ENCODE measurements around the gene CHST15.

Gene CHST15

GRCh38 chr10:124008681-124009080 is 84.7 kb downstream of the CHST15 start:
- no peak for DNase-seq

- no peak for DNase-seq
Measured at GRCh38 chr10:124008187-124008586, 85.2 kb downstream of the CHST15 start.

- no peak for DNase-seq
Measured at GRCh38 chr10:124007773-124008145, 85.6 kb downstream of the CHST15 start.

GRCh38 chr10:124007102-124007772 is 86.2 kb downstream of the CHST15 start:
- DNase-seq: no peak

GRCh38 chr10:124006526-124006925 is 86.9 kb downstream of the CHST15 start:
- DNase-seq: no peak

GRCh38 chr10:124005991-124006392 is 87.4 kb downstream of the CHST15 start:
- no peak for DNase-seq

GRCh38 chr10:124005091-124005490 is 88.3 kb downstream of the CHST15 start:
- DNase-seq: no peak

- DNase-seq: no peak
Measured at GRCh38 chr10:124004663-124005004, 88.8 kb downstream of the CHST15 start.

- no peak for DNase-seq
Measured at GRCh38 chr10:124003871-124004662, 89.3 kb downstream of the CHST15 start.

- no peak for DNase-seq
Measured at GRCh38 chr10:124003481-124003870, 89.9 kb downstream of the CHST15 start.

- DNase-seq: no peak
Measured at GRCh38 chr10:124003070-124003419, 90.4 kb downstream of the CHST15 start.

GRCh38 chr10:124002391-124003069 is 90.9 kb downstream of the CHST15 start:
- no peak for DNase-seq

GRCh38 chr10:124001391-124002148 is 91.8 kb downstream of the CHST15 start:
- no peak for DNase-seq

- no peak for DNase-seq
Measured at GRCh38 chr10:124000792-124001201, 92.6 kb downstream of the CHST15 start.

GRCh38 chr10:123999956-124000615 is 93.3 kb downstream of the CHST15 start:
- no peak for DNase-seq

- DNase-seq: no peak
Measured at GRCh38 chr10:123999261-123999660, 94.1 kb downstream of the CHST15 start.

- no peak for DNase-seq
Measured at GRCh38 chr10:123998197-123999141, 94.9 kb downstream of the CHST15 start.

- DNase-seq: peak; percentile 95
Measured at GRCh38 chr10:123997486-123998196, 95.8 kb downstream of the CHST15 start.

- DNase-seq: no peak
Measured at GRCh38 chr10:123997013-123997412, 96.4 kb downstream of the CHST15 start.

- no peak for DNase-seq
Measured at GRCh38 chr10:123996302-123996701, 97.1 kb downstream of the CHST15 start.
